Measurements from ENCODE around the gene EFHC1.

DNA sequence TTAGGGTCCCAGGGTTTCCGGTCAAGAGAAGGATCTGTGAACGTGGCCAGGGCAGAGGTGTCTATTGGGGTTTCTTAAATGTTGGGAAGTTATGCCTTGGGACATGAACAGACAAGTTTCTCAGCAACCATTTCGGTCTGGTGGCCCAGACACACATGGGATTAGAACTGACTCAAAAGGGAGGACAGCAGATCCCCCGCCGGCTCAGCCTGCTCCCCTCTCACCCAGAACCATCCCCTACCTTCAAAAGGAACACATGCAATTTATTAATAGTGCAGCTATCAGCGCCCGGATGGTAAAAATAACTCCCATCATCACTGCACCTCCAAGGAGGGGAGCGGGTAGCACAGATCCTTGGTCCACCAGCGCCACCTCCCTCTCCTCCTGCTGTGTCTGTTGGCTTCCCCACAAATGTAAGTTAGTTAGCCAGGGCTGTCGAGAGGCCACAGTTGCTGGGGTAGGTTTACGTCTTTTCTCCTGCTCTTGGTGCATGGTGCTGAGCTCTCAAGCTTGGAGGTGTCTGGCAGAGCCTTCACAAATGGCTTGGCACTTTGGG lies 79.6 kb downstream of the EFHC1 start:
- TF ChIP-seq, protein P1, sequence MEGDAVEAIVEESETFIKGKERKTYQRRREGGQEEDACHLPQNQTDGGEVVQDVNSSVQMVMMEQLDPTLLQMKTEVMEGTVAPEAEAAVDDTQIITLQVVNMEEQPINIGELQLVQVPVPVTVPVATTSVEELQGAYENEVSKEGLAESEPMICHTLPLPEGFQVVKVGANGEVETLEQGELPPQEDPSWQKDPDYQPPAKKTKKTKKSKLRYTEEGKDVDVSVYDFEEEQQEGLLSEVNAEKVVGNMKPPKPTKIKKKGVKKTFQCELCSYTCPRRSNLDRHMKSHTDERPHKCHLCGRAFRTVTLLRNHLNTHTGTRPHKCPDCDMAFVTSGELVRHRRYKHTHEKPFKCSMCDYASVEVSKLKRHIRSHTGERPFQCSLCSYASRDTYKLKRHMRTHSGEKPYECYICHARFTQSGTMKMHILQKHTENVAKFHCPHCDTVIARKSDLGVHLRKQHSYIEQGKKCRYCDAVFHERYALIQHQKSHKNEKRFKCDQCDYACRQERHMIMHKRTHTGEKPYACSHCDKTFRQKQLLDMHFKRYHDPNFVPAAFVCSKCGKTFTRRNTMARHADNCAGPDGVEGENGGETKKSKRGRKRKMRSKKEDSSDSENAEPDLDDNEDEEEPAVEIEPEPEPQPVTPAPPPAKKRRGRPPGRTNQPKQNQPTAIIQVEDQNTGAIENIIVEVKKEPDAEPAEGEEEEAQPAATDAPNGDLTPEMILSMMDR (IDR thresholded peaks at IDR 0.05) = no peak
- no peak for TF ChIP-seq POLR2A (IDR thresholded peaks at IDR 0.05)
- no peak for TF ChIP-seq EP300 (IDR thresholded peaks at IDR 0.05; ENCODE audit: low read depth)
- no peak for TF ChIP-seq POLR2AphosphoS5 (IDR thresholded peaks at IDR 0.05)

Measured in transverse colon (tissue), 4 donors.